K562 (cell line): Measurements from ENCODE around the gene ADARB2. TPM values are rescaled to one million over a fixed set of nuclear protein-coding genes. Genes with fewer than 3 reads are reported as not detected.

Experiments
- ATAC-seq: fragments of 200-7000 bp; cut with Tn5 transposase; 3 replicates; pipeline ENCODE4 v1.9.1; 2020; ENCODE audit warnings: moderate library complexity
- BruUV-seq: library from RNA; stranded (reverse); fragments of 400-500 nt; replicated peaks from 2 replicates; lab custom pipeline; 2021; lab: Mats Ljungman, UMichigan
- CTCF ChIA-PET: fragments of 300-600 bp; formaldehyde crosslinking; extraction: SDS; loops from one replicate; lab custom pipeline; 2021; ENCODE audit warnings: low intra/inter-chr PET ratio; lab: Yijun Ruan, JAX
- POLR2A ChIA-PET: fragments of 300-600, 350-650 bp; sonication (Branson Sonifier 250); formaldehyde crosslinking; extraction: SDS; loops from one replicate; lab custom pipeline; 2021; ENCODE audit warnings: antibody characterized with exemption, inconsistent platforms; lab: Yijun Ruan, JAX
- DNase-seq, 4 experiments: peaks; one replicate each; pipeline versions ENCODE4 v3.0.0 to v3.0.0-alpha.2; 2011 to 2018; ENCODE audit warnings: low spot score in 3 of 4, mixed read lengths in 3 of 4; ENCODE audit errors: extremely low read depth in 1 of 4
- FAIRE-seq: peaks from 2 replicates; lab custom pipeline; 2011; peaks lifted over from hg19 to GRCh38; lab: Jason Lieb, UNC
- H2AFZ ChIP-seq: 2 replicates; pipeline ENCODE4 v1.6.0; 2011; ENCODE audit warnings: low read depth, low read length, control low read depth, inconsistent platforms
- H3K27ac ChIP-seq: fragments of 200-600 bp; 3 replicates; pipeline ENCODE4 v1.8.0; 2011; ENCODE audit warnings: low read depth, mild to moderate bottlenecking, control low read depth, inconsistent platforms, low read length, moderate library complexity, mixed read lengths; ENCODE audit errors: extremely low read depth
- H3K27me3 ChIP-seq, 2 experiments: fragments of 300-600 bp in 1 of 2; 2 replicates in 1 of 2; 3 replicates in 1 of 2; pipeline versions ENCODE4 v1.6.0 to v1.8.0; 2011; ENCODE audit warnings: inconsistent platforms in 2 of 2, low read length in 2 of 2, mild to moderate bottlenecking in 1 of 2, mixed read lengths in 1 of 2, moderate library complexity in 1 of 2; ENCODE audit not compliant: control insufficient read depth in 2 of 2, insufficient read depth in 2 of 2
- H3K36me3 ChIP-seq: fragments of 300-600 bp; 3 replicates; pipeline ENCODE4 v1.8.0; 2011; ENCODE audit warnings: mild to moderate bottlenecking, low read length, inconsistent platforms; ENCODE audit not compliant: control insufficient read depth, insufficient read depth
- H3K4me1 ChIP-seq, 2 experiments: fragments of 200-600 bp in 1 of 2; replicated peaks in 1 of 2; 2 replicates in 1 of 2; 3 replicates in 1 of 2; pipeline versions ENCODE4 v1.5.1 to v1.8.0; 2011; ENCODE audit warnings: inconsistent platforms in 2 of 2, low read length in 2 of 2, mild to moderate bottlenecking in 1 of 2, mixed read lengths in 1 of 2, moderate library complexity in 1 of 2; ENCODE audit not compliant: control insufficient read depth in 2 of 2, insufficient read depth in 2 of 2
- H3K4me2 ChIP-seq: 2 replicates; pipeline ENCODE4 v1.6.1; 2011; ENCODE audit warnings: low read length, control low read depth, inconsistent platforms, mixed read lengths; ENCODE audit not compliant: insufficient read depth
- H3K4me3 ChIP-seq: fragments of 200-600 bp; sonication (generic), shearing (Covaris generic); 2 replicates; pipeline ENCODE4 v1.5.1; 2016; ENCODE audit warnings: control low read depth, inconsistent platforms
- H3K79me2 ChIP-seq: fragments of 200-600 bp; 3 replicates; pipeline ENCODE4 v1.8.0; 2011; ENCODE audit warnings: low read length, inconsistent platforms; ENCODE audit not compliant: control insufficient read depth, insufficient read depth
- H3K9ac ChIP-seq, 2 experiments: 2 replicates each; pipeline versions ENCODE4 v1.6.0 to v1.6.1; 2011; ENCODE audit warnings: low read depth in 2 of 2, low read length in 2 of 2, control low read depth in 1 of 2, inconsistent platforms in 1 of 2, mild to moderate bottlenecking in 1 of 2, mixed read lengths in 1 of 2; ENCODE audit not compliant: insufficient read depth in 1 of 2
- H3K9me1 ChIP-seq: one replicate; pipeline ENCODE4 v1.6.0; 2011; ENCODE audit warnings: inconsistent platforms, mild to moderate bottlenecking, low read length, moderate library complexity; ENCODE audit not compliant: control insufficient read depth, insufficient read depth
- H3K9me3 ChIP-seq: replicated peaks from 2 replicates; pipeline ENCODE4 v1.5.1; 2011; ENCODE audit warnings: low read depth, low read length, inconsistent platforms; ENCODE audit not compliant: control insufficient read depth, insufficient read depth
- H4K20me1 ChIP-seq: replicated peaks from 2 replicates; pipeline ENCODE4 v1.6.1; 2011; ENCODE audit warnings: low read length, inconsistent platforms, mixed read lengths; ENCODE audit not compliant: control insufficient read depth, insufficient read depth
- BMI1 ChIP-seq: fragments of 150-350 bp; IDR thresholded peaks from 2 replicates; pipeline ENCODE4 v1.6.1; 2014; ENCODE audit warnings: low read length
- CBX1 ChIP-seq: sonication (generic); IDR thresholded peaks from 2 replicates; pipeline ENCODE4 v1.6.1; 2016; ENCODE audit warnings: antibody characterized with exemption, low read depth, mild to moderate bottlenecking
- CEBPG ChIP-seq, 3 experiments: fragments of 200-800 bp in 1 of 3; sonication (Bioruptor generic) in 1 of 3; sonication (generic) in 1 of 3; formaldehyde crosslinking in 1 of 3; IDR thresholded peaks in 2 of 3; conservative IDR thresholded peaks in 1 of 3; 2 replicates each; pipeline versions ENCODE4 v1.6.1 to v1.8.0; 2016 to 2022; ENCODE audit warnings: missing compliant biosample characterization in 2 of 3, missing genetic modification characterization in 2 of 3, mild to moderate bottlenecking in 1 of 3, missing genetic modification reagents in 1 of 3
- GATAD2B ChIP-seq: fragments of 450-650 bp; IDR thresholded peaks from 2 replicates; pipeline ENCODE4 v1.6.1; 2017; ENCODE audit warnings: mild to moderate bottlenecking, borderline replicate concordance
- HNRNPUL1 ChIP-seq: fragments of 200-400 bp; formaldehyde crosslinking; IDR thresholded peaks from 2 replicates; pipeline ENCODE4 v1.6.1; 2017; ENCODE audit warnings: low read length
- KDM5B ChIP-seq: fragments of 200-600 bp; sonication (generic); IDR thresholded peaks from 2 replicates; pipeline ENCODE4 v1.6.1; 2012; ENCODE audit warnings: low read depth, mild to moderate bottlenecking, moderate library complexity, low read length, control low read depth, inconsistent platforms; ENCODE audit not compliant: insufficient replicate concordance
- L3MBTL2 ChIP-seq: fragments of 450-650 bp; IDR thresholded peaks from 2 replicates; pipeline ENCODE4 v1.6.1; 2016; ENCODE audit warnings: mild to moderate bottlenecking, moderate library complexity
- SLC30A9 ChIP-seq: fragments of 250-450 bp; sonication (Bioruptor Pico); IDR thresholded peaks from 2 replicates; pipeline ENCODE4 v1.8.0; 2022; ENCODE audit warnings: mild to moderate bottlenecking, moderate library complexity
- TBP ChIP-seq: optimal IDR thresholded peaks from 2 replicates; pipeline ENCODE3; 2011; ENCODE audit warnings: low read depth, low read length, improper control_type of control experiment
- ZEB2 ChIP-seq: fragments of 450-650 bp; IDR thresholded peaks from 2 replicates; pipeline ENCODE4 v1.6.1; 2016
- ZNF217 ChIP-seq: sonication (generic); formaldehyde crosslinking; IDR thresholded peaks from 2 replicates; pipeline ENCODE4 v1.8.0; 2022; ENCODE audit warnings: mild to moderate bottlenecking, missing genetic modification reagents
- ZNF324 ChIP-seq: fragments of 250-450 bp; sonication (Bioruptor Pico); IDR thresholded peaks from 2 replicates; pipeline ENCODE4 v1.4.0; 2020; ENCODE audit warnings: mild to moderate bottlenecking
- WGBS: fragments of 100-300 bp; shearing (Covaris generic); methylation state at CpG from one replicate; pipeline ENCODE4 v1.1.6; 2016; ENCODE audit warnings: low coverage, mixed read lengths; ENCODE audit not compliant: insufficient coverage; ENCODE audit errors: missing lambda C conversion rate; 5-methylcytosine and 5-hydroxymethylcytosine counted together
- in situ Hi-C: fragments of 300-500 bp; cut with MboI; formaldehyde crosslinking; loops from 4 replicates; pipeline ENCODE4 v1.15.0; 2018; ENCODE audit warnings: inconsistent platforms, mixed read lengths
- intact Hi-C: fragments of 100-400 bp; cut with micrococcal nuclease; formaldehyde crosslinking; loops from 2 replicates; pipeline ENCODE4 v1.14.2; 2022
- polyA plus RNA-seq, 8 experiments: library from polyadenylated mRNA; depleted of rRNA in 4 of 8; stranded (reverse) in 5 of 8; unstranded in 3 of 8; fragments of >200 nt; fragmentation: Nextera tagmentation in 2 of 8; fragmentation: Illumina TruSeq in 1 of 8; extraction: Ambion mirVana in 2 of 8; extraction: Trizol in 1 of 8; gene quantifications; 2 replicates each; pipeline versions ENCODE4 v1.2.1 to v1.2.3, GENCODE V29; 2011 to 2014; ENCODE audit warnings: inconsistent platforms in 1 of 8, missing spikeins in 1 of 8
- total RNA-seq, 7 experiments: library from RNA; depleted of rRNA in 6 of 7; stranded (reverse); fragments of >200 nt in 6 of 7; fragmentation: Illumina TruSeq in 2 of 7; extraction: Trizol in 2 of 7; gene quantifications; 2 replicates each; pipeline versions ENCODE4 v1.2.1 to v1.2.3, GENCODE V29; 2011 to 2021; ENCODE audit warnings: low replicate concordance in 1 of 7
- TF ChIP-seq, protein P1 (sequence below): sonication (generic); formaldehyde crosslinking; IDR thresholded peaks from 2 replicates; pipeline ENCODE4 v1.8.0; 2022; ENCODE audit warnings: mild to moderate bottlenecking, missing genetic modification reagents
- TF ChIP-seq, protein P2 (sequence below): fragments of 450-650 bp; formaldehyde crosslinking; conservative IDR thresholded peaks from 2 replicates; pipeline ENCODE4 v1.4.0; 2022; ENCODE audit warnings: mild to moderate bottlenecking, missing genetic modification characterization
- TF ChIP-seq, protein P3 (sequence below): fragments of 450-650 bp; formaldehyde crosslinking; IDR thresholded peaks from 2 replicates; pipeline ENCODE4 v1.4.0; 2020; ENCODE audit warnings: mild to moderate bottlenecking, moderate library complexity
- TF ChIP-seq, protein P4 (sequence below): fragments of 250-450 bp; sonication (Bioruptor Pico); IDR thresholded peaks from 2 replicates; pipeline ENCODE4 v1.5.0; 2021
- TF ChIP-seq, protein P5 (sequence below): fragments of 250-450 bp; sonication (Bioruptor Pico); IDR thresholded peaks from 2 replicates; pipeline ENCODE4 v1.8.0; 2021; ENCODE audit warnings: borderline replicate concordance, mild to moderate bottlenecking, moderate library complexity; ENCODE audit not compliant: poor library complexity, severe bottlenecking

The ADARB2 gene
- total and polyA plus RNA-seq, 9 of the 15 experiments (the other 6 are each of a cell fraction or from before 2014, with no cell fraction given), result not detected

DNA sequence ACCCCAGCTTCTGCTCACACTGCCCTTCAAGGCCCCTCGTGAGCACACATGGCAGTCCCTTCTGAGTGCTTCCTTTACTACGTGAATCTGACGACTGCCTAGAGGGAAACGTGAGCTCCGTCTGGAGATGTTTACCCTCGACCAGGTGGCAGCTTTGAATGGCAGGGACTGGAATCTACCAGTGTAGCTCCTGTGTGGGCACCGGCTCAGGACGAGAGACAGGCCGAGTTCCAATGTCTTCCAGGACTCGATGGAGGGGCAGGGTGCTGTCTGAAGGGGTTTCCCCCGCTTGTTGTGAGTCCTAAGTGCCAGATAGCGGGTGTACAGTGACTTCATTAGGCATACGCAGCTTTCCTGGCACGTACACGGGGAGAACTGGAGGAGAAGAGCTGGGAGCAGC lies 229.9 kb downstream of the ADARB2 start:
- in situ Hi-C loops (no loop called here), intact Hi-C loops (no loop called here)
- Histone ChIP-seq H3K79me2 (no peaks in the 10 kb centered on the region), H3K4me3 (no peak overlapping the region), H3K9me1 (no peaks in the 10 kb centered on the region), H4K20me1 (no peaks in the 10 kb centered on the region), H3K27me3 (peaks cover 4 to 27% of the 10 kb centered on the region in 2 experiments; a peak in 4 of 5 replicates), H2AFZ (no peak overlapping the region), H3K27ac (no peak overlapping the region), H3K4me2 (no peak overlapping the region), H3K36me3 (no peaks in the 10 kb centered on the region), H3K9me3 (no peaks in the 10 kb centered on the region), H3K9ac (no peak overlapping the region), H3K4me1 (no peaks in the 10 kb centered on the region)
- no TSS peak for BruUV-seq
- WGBS, result under 1% methylated on average over 15 of the region's 15 CpGs
- ATAC-seq (no peak), DNase-seq (no peak), FAIRE-seq (no peak)
- POLR2A ChIA-PET, result no interaction called here
- CTCF ChIA-PET, result no interaction called here
- TF ChIP-seq ZNF217 (CRISPR knock-in tag), result no peak
- no peak for TF ChIP-seq L3MBTL2
- TF ChIP-seq GATAD2B, result no peak
- TF ChIP-seq ZNF324, result no peak
- TF ChIP-seq, protein P1, sequence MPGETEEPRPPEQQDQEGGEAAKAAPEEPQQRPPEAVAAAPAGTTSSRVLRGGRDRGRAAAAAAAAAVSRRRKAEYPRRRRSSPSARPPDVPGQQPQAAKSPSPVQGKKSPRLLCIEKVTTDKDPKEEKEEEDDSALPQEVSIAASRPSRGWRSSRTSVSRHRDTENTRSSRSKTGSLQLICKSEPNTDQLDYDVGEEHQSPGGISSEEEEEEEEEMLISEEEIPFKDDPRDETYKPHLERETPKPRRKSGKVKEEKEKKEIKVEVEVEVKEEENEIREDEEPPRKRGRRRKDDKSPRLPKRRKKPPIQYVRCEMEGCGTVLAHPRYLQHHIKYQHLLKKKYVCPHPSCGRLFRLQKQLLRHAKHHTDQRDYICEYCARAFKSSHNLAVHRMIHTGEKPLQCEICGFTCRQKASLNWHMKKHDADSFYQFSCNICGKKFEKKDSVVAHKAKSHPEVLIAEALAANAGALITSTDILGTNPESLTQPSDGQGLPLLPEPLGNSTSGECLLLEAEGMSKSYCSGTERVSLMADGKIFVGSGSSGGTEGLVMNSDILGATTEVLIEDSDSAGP (CRISPR knock-in tag), result no peak
- no peak for TF ChIP-seq KDM5B
- TF ChIP-seq, protein P2, sequence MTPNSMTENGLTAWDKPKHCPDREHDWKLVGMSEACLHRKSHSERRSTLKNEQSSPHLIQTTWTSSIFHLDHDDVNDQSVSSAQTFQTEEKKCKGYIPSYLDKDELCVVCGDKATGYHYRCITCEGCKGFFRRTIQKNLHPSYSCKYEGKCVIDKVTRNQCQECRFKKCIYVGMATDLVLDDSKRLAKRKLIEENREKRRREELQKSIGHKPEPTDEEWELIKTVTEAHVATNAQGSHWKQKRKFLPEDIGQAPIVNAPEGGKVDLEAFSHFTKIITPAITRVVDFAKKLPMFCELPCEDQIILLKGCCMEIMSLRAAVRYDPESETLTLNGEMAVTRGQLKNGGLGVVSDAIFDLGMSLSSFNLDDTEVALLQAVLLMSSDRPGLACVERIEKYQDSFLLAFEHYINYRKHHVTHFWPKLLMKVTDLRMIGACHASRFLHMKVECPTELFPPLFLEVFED (CRISPR knock-in tag), result no peak
- no peak for TF ChIP-seq SLC30A9 (CRISPR knock-in tag)
- TF ChIP-seq, protein P3, sequence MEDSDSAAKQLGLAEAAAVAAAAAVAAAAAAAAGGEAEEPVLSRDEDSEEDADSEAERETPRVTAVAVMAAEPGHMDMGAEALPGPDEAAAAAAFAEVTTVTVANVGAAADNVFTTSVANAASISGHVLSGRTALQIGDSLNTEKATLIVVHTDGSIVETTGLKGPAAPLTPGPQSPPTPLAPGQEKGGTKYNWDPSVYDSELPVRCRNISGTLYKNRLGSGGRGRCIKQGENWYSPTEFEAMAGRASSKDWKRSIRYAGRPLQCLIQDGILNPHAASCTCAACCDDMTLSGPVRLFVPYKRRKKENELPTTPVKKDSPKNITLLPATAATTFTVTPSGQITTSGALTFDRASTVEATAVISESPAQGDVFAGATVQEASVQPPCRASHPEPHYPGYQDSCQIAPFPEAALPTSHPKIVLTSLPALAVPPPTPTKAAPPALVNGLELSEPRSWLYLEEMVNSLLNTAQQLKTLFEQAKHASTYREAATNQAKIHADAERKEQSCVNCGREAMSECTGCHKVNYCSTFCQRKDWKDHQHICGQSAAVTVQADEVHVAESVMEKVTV (CRISPR knock-in tag), result no peak
- no peak for TF ChIP-seq CEBPG (CRISPR knock-in tag; IDR thresholded peaks at IDR 0.05)
- TF ChIP-seq CEBPG (tag; conservative IDR thresholded peaks at IDR 0.05 in 1 of 2, IDR thresholded peaks at IDR 0.05 in 1 of 2), result no peak
- TF ChIP-seq, protein P4, sequence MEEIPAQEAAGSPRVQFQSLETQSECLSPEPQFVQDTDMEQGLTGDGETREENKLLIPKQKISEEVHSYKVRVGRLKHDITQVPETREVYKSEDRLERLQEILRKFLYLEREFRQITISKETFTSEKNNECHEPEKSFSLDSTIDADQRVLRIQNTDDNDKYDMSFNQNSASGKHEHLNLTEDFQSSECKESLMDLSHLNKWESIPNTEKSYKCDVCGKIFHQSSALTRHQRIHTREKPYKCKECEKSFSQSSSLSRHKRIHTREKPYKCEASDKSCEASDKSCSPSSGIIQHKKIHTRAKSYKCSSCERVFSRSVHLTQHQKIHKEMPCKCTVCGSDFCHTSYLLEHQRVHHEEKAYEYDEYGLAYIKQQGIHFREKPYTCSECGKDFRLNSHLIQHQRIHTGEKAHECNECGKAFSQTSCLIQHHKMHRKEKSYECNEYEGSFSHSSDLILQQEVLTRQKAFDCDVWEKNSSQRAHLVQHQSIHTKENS, result no peak
- TF ChIP-seq, protein P5, sequence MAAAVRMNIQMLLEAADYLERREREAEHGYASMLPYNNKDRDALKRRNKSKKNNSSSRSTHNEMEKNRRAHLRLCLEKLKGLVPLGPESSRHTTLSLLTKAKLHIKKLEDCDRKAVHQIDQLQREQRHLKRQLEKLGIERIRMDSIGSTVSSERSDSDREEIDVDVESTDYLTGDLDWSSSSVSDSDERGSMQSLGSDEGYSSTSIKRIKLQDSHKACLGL (CRISPR knock-in tag), result no peak
- no peak for TF ChIP-seq TBP
- no peak for TF ChIP-seq HNRNPUL1
- TF ChIP-seq BMI1, result no peak
- TF ChIP-seq CBX1, result no peak
- no peak for TF ChIP-seq ZEB2
